Hematopoietic multipotent progenitor cell treated with erythropoietin and hydrocortisone succinate and interleukin-3 and kit ligand, for 8 days (in vitro differentiated cells): ENCODE results near the gene CFL1.
A peak's percentile ranks its signal among the peaks of the same experiment; 100 is the strongest.
"Not testable (repeated sequence)": the region's sequence is repeated elsewhere in the genome, so short reads cannot be mapped to it uniquely, and the experiment has no call there.

ENCODE experiments used
- DNase-seq: peaks from one replicate; pipeline ENCODE4 v3.0.0-alpha.2; 2015

CFL1 gene

DNA sequence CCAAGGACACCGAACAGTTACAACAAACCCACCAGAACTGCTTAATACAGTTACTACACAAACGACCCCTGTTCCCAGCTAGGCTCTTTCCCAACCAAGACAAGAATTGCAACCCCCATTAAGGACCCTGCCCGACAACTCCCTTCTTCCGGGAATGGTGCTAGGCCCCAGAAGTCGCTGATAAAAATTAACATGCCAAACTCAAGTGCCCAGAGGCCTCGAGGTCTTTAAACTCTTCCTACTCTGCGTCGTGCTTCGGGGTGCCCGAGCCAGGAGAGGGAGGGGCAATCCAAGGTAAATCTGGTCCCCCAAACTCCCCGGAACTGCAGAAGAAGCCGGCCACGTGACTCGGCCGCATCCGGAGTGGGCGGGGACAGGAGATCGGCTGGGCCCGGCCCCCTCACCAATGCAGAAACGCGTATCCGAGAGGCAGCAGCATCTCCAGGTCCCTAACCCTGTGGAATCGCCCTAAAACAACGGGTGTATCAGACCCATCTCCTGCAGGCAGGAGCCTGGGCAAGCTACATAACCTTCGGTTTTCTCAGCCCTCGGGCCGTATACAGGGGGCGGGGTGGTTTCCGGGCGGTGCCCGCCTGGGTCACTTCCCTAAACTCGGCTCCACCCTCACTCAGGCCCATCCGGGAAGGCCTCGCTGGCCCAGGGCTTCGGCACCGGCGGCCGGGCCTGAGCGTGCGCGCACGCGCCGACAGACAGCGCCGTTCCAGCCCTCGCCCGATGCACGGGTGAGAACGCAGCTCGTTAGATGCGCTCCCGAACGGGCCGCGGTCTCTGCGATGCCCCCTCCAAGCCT is 1.1 kb downstream of the CFL1 start:
- peak; percentile 76 for DNase-seq

DNA sequence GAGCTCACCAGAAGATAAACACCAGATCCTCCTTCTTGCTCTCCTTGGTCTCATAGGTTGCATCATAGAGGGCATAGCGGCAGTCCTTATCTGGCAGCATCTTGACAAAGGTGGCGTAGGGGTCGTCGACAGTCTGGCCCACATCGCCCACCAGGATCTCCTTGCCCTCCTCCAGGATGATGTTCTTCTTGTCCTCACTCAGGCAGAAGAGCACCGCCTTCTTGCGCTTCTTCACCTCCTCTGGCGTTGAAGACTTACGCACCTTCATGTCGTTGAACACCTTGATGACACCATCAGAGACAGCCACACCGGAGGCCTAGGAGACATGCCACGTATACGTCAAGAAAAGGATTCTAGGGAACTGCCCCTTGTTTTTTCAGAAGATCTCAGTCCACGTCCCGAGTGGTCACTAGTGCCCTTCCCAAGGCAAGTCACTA is 2.0 kb downstream of the CFL1 start:
- DNase-seq, result no peak

DNA sequence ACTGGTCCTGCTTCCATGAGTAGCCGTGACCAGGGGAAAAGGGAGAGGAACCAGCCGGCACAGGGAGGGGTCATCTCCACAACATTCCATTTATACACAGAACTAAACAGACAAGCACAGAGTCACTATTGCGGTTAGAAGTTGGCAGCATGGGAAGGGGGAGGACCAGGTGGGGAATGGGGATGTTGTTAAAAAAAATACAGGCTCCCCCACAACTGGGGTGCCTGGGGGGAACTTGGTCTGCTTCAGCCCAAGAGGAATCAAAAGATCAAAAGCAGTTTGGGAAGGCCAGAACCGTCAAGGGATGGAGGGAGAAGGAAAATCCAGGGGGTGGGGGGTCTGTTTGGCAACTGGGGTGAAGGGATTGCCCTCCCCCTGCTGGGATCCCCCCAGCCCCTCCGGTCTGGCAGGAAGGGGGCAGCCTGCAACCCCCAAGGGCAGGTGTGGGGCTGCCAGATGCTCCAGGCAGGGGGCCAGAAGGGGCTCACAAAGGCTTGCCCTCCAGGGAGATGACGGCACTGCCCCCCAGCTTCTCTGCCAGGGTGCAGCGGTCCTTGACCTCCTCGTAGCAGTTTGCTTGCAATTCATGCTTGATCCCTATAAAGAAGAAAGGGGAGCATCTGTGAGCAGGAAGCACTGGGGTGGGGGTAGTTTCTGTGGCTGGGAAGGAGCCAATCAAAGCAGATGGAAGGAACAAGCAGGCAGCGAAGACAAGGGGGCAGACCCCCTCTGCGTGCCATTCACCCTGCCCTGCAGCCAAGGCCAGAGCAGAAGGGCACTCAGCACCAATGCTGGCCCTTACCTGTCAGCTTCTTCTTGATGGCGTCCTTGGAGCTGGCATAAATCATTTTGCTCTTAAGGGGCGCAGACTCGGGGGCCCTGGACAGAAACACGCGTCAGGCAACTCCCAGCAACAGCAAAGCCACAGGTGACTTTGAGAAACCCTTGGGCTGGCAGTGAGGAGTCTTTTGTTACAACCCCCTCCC is 2.8 kb downstream of the CFL1 start:
- DNase-seq, result no peak

DNA sequence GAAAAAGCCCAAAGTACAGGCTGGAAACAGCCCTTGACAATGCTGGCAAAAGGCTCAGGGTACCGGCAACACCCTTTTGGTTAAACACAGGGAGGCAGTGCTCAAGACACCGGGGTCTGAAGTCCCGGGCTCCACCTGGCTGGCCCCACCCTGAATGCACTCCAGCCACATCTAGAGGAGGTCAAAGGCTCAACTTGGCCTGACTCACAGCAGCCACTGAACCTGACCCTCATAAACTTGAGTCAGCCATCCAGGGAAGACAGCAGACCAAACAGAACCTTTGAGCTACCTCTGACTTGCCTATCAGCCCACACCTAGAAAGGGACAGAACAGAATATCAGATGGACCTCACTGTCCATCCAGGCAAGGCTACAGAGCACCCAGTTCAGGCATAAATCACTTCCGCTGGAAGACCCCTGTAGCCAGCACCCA is 3.8 kb downstream of the CFL1 start:
- DNase-seq, result no peak

DNA sequence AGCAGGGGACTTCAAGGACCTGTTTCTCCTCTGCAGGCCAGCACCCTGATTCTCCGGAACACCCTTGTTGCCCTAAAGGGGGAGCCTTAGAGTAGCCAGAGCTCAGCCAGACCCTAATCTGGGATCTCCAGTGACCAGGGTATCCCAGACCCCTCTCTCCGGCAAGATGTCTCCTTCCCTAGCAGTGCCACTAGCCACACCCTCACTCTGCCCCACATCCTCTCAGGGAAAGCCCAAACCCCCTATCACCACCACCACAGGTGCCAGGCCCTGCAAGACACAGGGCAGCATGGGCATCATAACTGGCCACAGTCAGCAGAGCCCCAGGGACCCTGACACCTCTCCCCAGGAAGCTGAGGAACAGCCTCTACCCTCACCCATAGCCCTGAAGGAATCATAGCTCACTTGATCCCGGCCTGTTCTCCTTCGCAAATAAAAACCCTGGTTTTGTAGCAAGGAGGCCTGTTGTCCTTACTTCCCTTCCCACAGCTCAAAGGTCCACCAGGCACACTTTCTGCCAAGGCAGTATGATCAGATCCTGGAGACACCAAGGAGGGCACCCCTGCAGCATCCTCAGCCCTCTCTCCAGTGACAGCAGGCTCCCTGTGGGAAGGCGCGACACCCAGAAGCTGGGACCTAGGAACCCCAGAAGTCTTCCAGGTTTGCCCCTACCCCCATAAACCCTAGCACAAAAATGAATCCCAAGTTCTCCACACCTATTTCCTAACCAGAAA is 4.6 kb downstream of the CFL1 start:
- no peak for DNase-seq

DNA sequence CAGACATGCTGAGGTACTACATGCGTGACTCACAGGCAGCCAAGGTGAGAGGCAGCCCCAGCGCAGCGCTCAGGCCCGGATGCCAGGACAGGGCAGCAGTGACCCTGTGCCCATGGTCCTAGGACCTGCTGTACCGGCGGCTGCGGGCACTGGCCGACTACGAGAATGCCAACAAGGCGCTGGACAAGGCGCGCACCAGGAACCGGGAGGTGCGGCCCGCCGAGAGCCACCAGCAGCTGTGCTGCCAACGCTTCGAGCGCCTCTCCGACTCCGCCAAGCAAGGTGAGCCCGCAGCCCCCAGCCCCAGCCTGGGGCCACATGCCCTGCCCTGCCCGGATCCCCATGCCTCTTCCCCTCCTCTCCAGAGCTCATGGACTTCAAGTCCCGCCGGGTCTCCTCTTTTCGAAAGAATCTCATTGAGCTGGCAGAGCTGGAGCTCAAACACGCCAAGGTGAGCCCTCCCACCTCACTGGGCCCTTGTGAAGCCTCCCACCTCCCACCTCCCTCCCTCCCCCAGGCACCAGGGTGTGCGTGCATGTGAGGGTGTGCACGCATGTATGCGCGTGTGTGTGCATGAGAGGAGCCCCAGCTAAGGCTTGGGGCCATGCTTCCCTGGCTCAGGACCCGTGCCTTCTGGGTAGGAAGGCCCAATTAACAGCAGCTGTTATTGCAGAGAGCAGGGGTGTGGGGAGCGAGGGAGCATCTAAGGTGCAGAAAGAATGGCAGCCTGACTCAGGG is 5.3 kb downstream of the CFL1 start:
- no peak for DNase-seq

DNA sequence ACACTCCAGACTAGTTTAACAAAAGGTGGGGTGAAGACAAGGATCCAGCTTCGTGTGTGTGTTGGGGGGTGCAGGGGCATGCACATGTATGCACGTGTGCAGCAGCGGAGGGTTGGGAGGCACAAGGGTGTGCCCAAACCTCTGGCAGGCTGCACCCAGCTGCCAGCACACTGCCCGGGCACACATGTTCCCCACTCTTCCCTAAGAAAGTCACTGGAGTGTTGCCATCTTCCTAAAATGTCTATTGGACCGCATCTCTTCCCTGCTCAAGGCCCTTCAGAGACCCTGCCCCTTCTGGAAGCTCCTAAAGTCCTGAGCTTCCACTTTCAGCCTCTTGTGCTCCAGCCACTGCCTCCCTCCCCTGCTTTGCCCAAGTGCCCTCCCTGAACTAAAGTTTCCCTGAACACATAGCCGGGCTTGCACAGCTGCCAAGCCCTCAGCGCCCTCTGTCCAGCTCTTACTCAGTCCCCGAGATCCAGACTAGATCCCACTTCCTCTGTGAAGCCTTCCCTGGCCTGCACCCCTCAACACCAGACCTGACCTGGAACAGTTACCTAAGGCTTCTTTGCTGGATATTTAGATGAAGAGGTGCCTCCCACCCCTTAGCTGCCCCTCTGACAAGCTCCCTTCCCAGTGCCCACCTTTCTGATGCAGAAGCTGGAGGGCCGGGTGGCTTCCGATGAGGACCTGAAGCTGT is 6.0 kb downstream of the CFL1 start:
- DNase-seq, result no peak

DNA sequence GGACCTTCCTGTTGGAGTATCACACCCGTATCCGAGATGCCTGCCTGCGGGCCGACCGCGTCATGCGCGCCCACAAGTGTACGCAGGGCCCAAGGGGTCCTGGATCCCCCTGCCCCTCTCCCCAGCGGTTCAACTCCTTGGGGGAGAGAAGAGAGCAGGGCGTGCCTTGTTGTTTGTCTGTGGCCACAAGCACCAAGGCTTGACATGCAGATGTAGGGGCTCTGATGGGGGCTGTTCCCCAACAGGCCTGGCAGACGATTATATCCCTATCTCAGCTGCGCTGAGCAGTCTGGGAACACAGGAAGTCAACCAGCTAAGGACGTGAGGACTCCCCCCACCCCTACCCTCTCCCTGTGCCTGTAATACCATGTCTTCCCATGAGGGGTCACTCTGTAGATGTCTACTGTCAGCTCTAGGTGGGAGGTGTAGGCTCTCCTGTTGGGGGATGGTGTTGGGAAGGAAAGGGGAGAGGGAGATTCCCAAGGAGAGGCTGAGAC is 6.8 kb downstream of the CFL1 start:
- peak; percentile 54 for DNase-seq

DNA sequence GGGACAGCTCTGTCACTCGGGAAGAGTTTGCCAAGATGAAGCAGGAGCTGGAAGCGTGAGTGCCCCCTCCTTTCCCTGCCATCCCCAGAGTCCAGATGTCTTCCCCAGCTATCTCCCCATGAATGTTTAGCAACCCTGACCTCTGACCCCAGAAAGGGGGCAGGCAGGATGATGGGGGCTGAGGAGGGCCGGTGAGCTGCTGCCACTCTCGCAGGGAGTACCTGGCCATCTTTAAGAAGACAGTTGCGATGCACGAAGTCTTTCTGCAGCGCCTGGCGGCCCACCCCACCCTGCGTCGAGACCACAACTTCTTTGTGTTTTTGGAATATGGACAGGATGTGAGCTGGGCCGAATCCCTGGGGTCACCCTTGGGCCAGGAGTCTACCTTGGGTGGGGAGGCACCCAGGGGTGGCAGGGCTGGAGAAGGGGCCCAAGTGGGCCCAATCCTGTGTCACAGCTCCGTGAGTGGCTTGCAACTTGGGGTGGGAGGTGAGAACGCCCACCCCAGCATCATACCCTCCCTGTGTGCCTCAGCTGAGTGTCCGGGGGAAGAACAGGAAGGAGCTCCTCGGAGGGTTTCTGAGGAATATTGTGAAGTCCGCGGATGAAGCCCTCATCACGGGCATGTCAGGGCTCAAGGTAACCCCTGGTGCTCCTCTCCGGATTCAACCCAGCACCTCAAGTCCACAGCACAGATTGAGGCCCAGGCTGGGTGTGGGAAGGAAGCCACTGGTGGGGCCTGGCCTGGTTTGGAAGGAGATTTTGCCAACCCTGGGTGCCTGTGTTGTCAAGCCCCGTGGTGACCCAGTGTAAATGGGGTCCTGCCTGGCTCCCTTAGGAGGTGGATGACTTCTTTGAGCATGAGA is 7.5 kb downstream of the CFL1 start:
- DNase-seq, result no peak

DNA sequence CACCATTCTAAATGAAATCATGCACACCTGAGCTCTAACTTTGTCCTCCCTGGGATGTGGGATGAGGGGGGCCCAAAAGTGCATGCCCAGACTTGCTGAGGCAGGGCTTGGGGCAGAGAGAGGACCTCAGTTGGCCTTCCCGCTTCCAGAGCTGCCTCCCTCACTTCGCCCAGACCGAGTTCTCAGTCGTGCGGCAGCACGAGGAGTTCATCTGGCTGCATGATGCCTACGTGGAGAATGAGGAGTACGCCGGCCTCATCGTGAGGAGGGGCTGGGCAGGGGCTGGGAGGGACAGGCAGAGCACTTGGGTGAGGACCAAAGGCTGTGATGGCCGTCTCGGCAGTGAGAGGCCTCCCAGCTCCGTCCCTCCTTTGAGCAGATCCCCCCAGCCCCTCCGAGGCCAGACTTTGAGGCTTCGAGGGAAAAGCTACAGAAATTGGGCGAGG is 8.2 kb downstream of the CFL1 start:
- DNase-seq, result no peak

DNA sequence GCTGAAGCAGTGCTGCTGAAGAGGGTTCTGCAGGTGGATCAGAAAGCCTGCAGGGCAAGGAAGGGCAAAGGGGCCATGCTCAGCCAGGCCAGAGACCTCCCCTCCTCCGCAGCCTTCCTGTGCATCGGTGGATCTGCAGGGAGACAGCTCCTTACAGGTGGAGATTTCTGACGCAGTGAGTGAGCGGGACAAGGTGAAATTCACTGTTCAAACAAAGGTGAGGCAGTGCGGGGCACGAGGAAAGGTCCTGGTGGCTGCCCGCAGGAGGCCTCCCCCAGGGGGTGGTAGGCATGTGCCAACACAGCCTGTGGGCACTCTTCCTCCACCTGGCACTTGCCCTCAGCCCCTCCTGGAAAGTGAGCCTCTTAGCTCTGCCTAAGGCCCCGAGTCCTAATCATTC is 8.6 kb downstream of the CFL1 start:
- DNase-seq, result no peak

DNA sequence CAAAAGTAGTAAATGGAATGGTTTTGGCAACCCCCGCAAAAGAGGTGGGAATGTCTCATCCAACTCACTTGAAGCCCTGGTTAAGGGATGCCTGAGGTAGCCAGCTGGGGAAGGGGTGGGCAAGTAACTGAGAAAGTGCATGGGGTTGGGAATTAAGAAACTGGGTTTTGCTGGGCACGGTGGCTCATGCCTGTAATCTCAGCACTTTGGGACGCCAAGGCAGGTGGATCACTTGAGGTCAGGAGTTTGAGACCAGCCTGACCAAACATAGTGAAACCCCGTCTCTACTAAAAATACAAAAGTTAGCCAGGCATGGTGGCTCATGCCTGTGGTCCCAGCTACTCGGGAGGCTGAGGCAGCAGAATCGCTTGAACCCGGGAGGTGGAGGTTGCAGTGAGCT is 9.3 kb downstream of the CFL1 start:
- DNase-seq, result not testable (repeated sequence)

DNA sequence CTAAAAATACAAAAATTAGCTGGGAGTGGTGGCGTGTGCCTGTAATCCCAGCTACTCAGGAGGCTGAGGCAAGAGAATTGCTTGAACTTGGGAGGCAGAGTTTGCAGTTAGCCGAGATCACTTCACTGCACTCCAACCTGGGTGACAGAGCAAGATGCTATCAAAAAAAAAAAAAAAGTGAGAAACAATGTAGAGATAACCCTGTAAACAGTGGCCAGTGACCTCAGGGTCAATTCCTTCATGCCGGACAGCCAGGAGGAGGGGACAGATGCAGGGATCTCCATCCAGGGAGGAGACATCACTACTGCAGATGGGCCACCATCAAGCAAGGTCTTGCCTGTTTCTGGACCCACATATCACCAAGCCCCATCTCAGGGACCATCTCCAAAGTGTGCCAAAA is 10.2 kb downstream of the CFL1 start:
- no peak for DNase-seq

DNA sequence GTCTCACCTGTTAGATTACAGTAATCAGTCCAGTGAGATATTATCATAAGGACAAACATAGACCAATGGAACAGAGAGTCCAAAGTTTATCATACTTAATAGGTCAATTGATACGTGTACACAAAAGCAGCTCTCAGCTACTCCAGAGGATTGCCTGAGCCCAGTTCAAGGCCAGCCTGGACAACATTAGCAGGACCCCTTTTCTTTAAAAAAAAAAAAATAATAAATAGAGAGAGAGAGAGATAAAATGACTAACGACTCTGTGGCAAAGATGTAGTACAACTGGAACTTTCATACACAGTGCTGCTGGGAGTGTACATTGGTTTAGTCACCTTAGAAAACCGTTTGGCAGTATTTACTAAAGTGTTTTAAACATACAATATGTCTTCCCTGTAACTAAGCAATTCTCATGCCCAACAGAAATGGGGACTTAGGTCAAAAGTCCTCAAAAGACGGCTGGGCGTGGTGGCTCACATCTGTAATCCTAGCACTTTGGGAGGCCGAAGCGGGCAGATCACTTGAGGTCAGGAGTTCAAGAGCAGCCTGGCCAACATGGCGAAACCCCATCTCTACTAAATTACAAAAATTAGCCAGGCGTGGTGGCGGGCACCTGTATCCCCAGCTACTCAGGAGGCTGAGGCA is 13.6 kb downstream of the CFL1 start:
- no peak for DNase-seq

DNA sequence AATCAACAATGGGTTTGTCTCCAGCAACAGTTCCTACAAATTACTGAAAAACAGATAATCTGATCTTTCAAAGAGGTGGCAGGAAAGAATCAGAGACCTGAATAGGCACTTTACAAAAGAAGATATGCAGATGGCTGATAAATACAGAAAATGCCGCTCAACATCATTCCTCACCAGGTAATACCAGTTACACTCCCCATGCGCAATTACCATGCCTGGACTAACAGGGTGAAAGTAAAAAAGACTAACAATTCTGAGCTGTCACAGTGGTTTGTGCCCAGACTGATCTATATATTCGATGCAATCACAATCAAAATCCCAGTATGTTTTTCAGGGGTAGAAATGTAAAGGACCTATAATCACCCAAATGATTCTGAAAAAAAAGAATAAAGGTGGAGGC is 14.2 kb downstream of the CFL1 start:
- DNase-seq, result no peak

DNA sequence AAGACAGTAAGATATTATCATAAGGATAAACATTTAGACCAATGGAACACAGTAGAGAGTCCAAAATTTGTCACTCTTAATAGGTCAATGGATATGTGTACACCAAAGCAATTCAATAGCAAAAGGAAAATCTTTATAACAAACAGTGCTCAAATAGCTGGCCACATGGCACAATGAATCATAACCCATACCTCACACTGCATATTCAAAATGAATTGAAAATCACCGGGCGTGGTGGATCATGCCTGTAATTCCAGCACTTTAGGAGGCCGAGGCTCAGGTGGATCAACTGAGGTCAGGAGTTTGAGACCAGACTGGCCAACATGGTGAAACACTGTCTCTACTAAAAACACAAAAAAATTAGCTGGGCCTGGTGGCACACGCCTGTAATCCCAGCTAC is 15.8 kb downstream of the CFL1 start:
- DNase-seq, result no peak

DNA sequence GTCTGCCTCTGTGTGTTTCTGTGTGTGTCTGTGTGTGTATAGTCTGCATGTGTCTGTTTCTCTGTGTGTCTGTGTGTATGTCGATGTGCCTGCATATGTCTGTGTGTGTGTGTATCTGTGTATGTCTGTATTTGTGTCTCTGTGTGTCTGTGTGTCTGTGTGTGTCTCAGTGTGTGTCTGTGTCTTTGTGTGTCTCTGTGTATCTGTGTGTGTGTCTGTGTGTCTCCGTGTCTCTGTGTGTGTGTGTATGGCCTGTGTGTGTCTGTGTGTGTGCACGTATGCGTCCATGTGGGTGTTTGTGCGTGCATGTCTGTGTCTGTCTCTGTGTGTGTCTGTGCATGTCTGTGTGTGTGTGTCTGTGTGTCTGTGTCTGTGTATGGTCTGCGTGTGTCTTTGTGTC is 23.8 kb downstream of the CFL1 start:
- no peak for DNase-seq

DNA sequence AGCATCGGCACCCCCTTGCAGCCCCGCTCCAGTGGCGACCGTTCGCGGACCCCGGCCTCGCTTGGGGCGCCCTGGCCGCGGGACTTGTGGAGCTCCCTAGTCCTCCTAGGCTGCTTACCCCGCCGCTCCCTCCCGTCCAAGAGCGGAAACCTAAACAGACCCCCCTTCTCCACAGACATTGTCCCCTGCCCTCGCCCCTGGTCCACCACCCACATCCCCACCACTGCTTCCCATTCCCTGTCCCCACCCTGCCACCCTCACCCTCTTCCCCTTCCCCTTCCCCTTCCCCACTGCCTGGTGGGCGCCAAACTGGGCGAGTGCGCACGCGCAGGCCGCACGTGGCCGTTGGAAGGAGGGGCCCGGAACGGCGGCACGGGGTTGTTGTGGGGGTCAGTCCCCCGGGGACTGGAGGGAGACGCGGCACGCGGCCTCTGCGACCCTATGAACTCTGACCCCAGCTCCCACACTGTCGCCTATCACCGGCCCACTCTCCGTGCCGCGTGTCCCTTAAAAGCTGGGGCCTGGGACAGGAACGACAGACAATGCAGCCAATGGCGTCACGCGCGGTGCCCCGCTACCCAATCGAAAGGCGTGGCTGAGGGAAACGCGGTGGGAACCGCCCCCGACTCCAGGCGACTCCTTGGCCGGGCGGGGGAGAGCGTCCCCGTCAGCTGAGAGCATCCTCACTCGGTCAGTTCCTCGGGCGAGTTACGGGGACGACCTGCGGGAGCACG is 24.5 kb downstream of the CFL1 start, which contains the start of gene SNX32:
Gene SNX32 (plus strand): TSS at position 667 of the 734 bp plus-strand sequence. CDS start 103 bp downstream, outside the sequence.
- DNase-seq, result peak; percentile 96

DNA sequence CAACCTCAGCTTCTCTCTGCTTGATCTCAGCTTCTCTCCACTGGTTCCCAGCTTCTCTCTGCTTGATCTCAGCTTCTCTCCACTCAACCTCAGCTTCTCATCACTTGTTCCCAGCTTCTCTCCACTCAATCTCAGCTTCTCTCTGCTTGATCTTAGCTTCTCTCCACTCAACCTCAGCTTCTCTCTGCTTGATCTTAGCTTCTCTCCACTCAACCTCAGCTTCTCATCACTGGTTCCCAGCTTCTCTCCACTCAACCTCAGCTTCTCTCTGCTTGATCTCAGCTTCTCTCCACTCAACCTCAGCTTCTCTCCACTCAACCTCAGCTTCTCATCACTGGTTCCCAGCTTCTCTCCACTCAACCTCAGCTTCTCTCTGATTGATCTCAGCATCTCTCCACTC is 25.7 kb downstream of the CFL1 start:
- not testable (repeated sequence) for DNase-seq
